Neuronal stem cell (in vitro differentiated cells): ENCODE data around the gene UNC45A.
A peak's percentile ranks its signal among the peaks of the same experiment; 100 is the strongest.

Experiments
- DNase-seq: peaks from one replicate; pipeline ENCODE4 v3.0.0-alpha.2; 2013; ENCODE audit warnings: low spot score
- H2AFZ ChIP-seq: one replicate; pipeline ENCODE4 v1.6.1; 2013; ENCODE audit warnings: mild to moderate bottlenecking, low read length, inconsistent platforms
- H2AK5ac ChIP-seq: 2 replicates; pipeline ENCODE4 v1.6.1; 2013; ENCODE audit warnings: low read depth, mild to moderate bottlenecking, inconsistent platforms, low read length, moderate library complexity, mixed read lengths
- H2BK120ac ChIP-seq: 2 replicates; pipeline ENCODE4 v1.6.1; 2013; ENCODE audit warnings: low read depth, mild to moderate bottlenecking, inconsistent platforms, low read length, moderate library complexity, mixed read lengths
- H2BK12ac ChIP-seq: one replicate; pipeline ENCODE4 v1.6.1; 2013; ENCODE audit warnings: low read length, inconsistent platforms
- H2BK15ac ChIP-seq: 2 replicates; pipeline ENCODE4 v1.6.1; 2013; ENCODE audit warnings: mild to moderate bottlenecking, low read length, inconsistent platforms, mixed read lengths
- H2BK5ac ChIP-seq: one replicate; pipeline ENCODE4 v1.6.1; 2013; ENCODE audit warnings: inconsistent platforms, mild to moderate bottlenecking, low read length, moderate library complexity
- H3K14ac ChIP-seq: one replicate; pipeline ENCODE4 v1.6.1; 2013; ENCODE audit warnings: low read length, inconsistent platforms
- H3K18ac ChIP-seq: 2 replicates; pipeline ENCODE4 v1.6.1; 2013; ENCODE audit warnings: low read length, inconsistent platforms
- H3K23ac ChIP-seq: 2 replicates; pipeline ENCODE4 v1.6.1; 2013; ENCODE audit warnings: low read depth, mild to moderate bottlenecking, mixed read lengths, low read length, inconsistent platforms; ENCODE audit not compliant: poor library complexity
- H3K27ac ChIP-seq: replicated peaks from 3 replicates; pipeline ENCODE4 v1.5.1; 2013; ENCODE audit warnings: low read length, inconsistent platforms
- H3K27me3 ChIP-seq, 3 experiments: 2 replicates each; pipeline ENCODE4 v1.6.1; 2013; ENCODE audit warnings: low read length in 3 of 3, mild to moderate bottlenecking in 2 of 3, inconsistent platforms in 1 of 3, low read depth in 1 of 3, mixed read lengths in 1 of 3, moderate library complexity in 1 of 3; ENCODE audit not compliant: control insufficient read depth in 3 of 3, insufficient read depth in 3 of 3
- H3K36me3 ChIP-seq, 2 donors: replicated peaks in 1 of 2; 2 replicates each; pipeline ENCODE4 v1.6.1; 2013; ENCODE audit warnings: low read length in 2 of 2; ENCODE audit not compliant: control insufficient read depth in 2 of 2, insufficient read depth in 2 of 2
- H3K4ac ChIP-seq: 2 replicates; pipeline ENCODE4 v1.6.1; 2013; ENCODE audit warnings: inconsistent platforms, mild to moderate bottlenecking, low read length, moderate library complexity
- H3K4me1 ChIP-seq, 2 donors: 1 replicate in 1 of 2; 2 replicates in 1 of 2; pipeline ENCODE4 v1.6.1; 2013; ENCODE audit warnings: low read length in 2 of 2, low read depth in 1 of 2; ENCODE audit not compliant: control insufficient read depth in 2 of 2, insufficient read depth in 1 of 2
- H3K4me2 ChIP-seq: one replicate; pipeline ENCODE4 v1.6.1; 2013; ENCODE audit warnings: mild to moderate bottlenecking, low read length, inconsistent platforms; ENCODE audit not compliant: insufficient read depth, poor library complexity, severe bottlenecking
- H3K4me3 ChIP-seq, 2 donors: 2 replicates each; pipeline ENCODE4 v1.5.1; 2013; ENCODE audit warnings: low read length in 2 of 2, mild to moderate bottlenecking in 2 of 2, inconsistent platforms in 1 of 2, moderate library complexity in 1 of 2
- H3K79me1 ChIP-seq: one replicate; pipeline ENCODE4 v1.6.1; 2013; ENCODE audit warnings: low read depth, mild to moderate bottlenecking, inconsistent platforms, low read length, moderate library complexity
- H3K9ac ChIP-seq: one replicate; pipeline ENCODE4 v1.6.1; 2013; ENCODE audit warnings: mild to moderate bottlenecking, low read depth, low read length, inconsistent platforms; ENCODE audit not compliant: poor library complexity
- H3K9me3 ChIP-seq, 2 donors: replicated peaks in 1 of 2; 2 replicates each; pipeline versions ENCODE3 to v1.6.1; 2013; ENCODE audit warnings: low read length in 2 of 2, mild to moderate bottlenecking in 2 of 2, inconsistent platforms in 1 of 2, low read depth in 1 of 2, mixed read lengths in 1 of 2, moderate library complexity in 1 of 2; ENCODE audit not compliant: control insufficient read depth in 2 of 2, insufficient read depth in 1 of 2
- H4K8ac ChIP-seq: one replicate; pipeline ENCODE4 v1.6.1; 2013; ENCODE audit warnings: low read depth, mild to moderate bottlenecking, inconsistent platforms, low read length, moderate library complexity
- H4K91ac ChIP-seq: one replicate; pipeline ENCODE4 v1.6.1; 2013; ENCODE audit warnings: low read length, low read depth, mild to moderate bottlenecking, inconsistent platforms; ENCODE audit not compliant: poor library complexity
- WGBS, 2 donors: extraction: QIAGEN DNeasy Blood & Tissue Kit; methylation state at CpG; one replicate each; pipeline ENCODE4 v1.1.7; 2013; ENCODE audit warnings: missing lambda C conversion rate in 2 of 2, mixed read lengths in 1 of 2; ENCODE audit not compliant: insufficient read length in 2 of 2, insufficient replicate concordance in 1 of 2; ENCODE audit errors: extremely low coverage in 2 of 2; 5-methylcytosine and 5-hydroxymethylcytosine counted together

The UNC45A gene

DNA sequence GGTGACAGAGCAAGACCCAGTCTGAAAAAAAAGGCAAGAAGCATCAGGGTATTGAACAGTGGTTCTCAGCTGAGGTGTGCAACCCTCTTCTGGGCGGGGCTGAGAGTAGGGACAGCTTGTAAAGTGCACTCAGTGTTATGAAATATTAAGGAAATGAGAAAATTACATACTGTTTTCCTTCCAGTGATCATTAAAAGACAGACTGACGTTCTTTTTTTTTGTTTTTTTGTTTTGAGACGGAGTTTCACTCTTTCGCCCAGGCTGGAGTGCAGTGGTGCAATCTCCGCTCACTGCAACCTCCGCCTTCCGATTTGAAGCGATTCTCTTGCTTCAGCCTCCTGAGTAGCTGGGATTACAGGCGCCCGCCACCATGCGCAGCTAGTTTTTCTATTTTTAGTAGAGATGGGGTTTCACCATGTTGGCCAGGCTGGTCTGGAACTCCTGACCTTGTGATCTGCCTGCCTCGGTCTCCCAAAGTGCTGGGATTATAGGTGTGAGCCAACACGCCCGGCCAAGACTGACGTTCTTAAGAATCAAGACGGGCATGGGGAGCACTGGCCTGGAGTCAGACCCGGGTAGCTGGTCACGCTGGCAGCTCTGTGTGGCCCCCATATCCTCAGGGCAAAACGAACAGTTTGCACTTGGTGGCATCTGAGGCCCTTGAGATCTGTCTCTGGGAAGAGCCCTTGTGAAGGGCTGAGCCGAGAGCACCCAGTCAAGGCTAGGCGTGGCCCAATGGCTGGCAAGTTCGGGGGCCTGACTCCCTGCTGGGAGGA, 20.6 kb upstream of the UNC45A start:
- no CpG with 5 or more reads among the region's 22 CpGs for whole genome bisulfite sequencing, 2 donors
- no peak for DNase-seq
- Histone ChIP-seq H3K4me1 (no peaks in the 10 kb centered on the region), H2AFZ (no peak overlapping the region), H3K18ac (no peak overlapping the region), H2BK120ac (no peak overlapping the region), H3K27ac (no peak overlapping the region), H3K9ac (no peak overlapping the region), H3K4me2 (no peak overlapping the region), H3K4ac (no peak overlapping the region), H2AK5ac (no peak overlapping the region), H3K79me1 (no peaks in the 10 kb centered on the region), H2BK12ac (no peak overlapping the region), H3K9me3 (no peaks in the 10 kb centered on the region), H3K4me3 (no peak overlapping the region), H2BK5ac (no peak overlapping the region), H3K27me3 (no peaks in the 10 kb centered on the region), H4K8ac (no peak overlapping the region), H3K14ac (no peak overlapping the region), H2BK15ac (no peak overlapping the region), H3K23ac (no peak overlapping the region), H3K36me3 (peaks cover 65 to 95% of the 10 kb centered on the region in 2 donors), H4K91ac (no peak overlapping the region)

DNA sequence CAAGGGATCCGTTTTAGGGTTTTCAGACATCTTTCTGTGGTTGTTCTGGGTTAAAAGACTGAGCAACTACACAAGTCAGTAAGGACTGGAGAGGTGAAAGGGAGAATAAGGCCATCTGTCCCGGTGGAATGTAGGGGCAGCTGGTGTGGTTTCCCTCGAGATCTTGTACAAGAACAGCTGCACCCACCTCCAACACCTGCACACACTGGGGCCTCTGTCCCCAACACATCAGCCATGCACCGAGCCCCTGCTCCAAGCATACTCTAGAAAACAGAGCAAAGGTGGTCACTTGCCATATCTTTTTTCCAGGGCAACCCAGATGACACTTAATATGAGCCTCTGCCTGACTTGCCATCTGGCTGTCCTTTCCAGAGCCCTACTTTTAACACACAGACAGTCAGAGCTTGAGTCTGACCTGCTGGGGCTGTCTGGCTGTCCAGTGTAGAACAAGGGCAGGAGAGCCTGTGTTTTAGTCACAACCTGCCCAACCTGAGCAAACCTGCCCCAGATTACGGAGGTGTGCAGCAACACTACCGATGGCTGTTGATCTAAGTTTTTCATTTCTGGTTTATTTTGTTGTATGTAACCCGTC, 19.8 kb upstream of the UNC45A start:
- Histone ChIP-seq H3K14ac (no peak overlapping the region), H3K27me3 (no peaks in the 10 kb centered on the region), H2BK15ac (no peak overlapping the region), H3K4me3 (no peak overlapping the region), H4K8ac (no peak overlapping the region), H3K79me1 (no peaks in the 10 kb centered on the region), H3K27ac (no peak overlapping the region), H3K18ac (no peak overlapping the region), H2BK5ac (no peak overlapping the region), H2AK5ac (no peak overlapping the region), H3K4me1 (no peaks in the 10 kb centered on the region), H3K4ac (no peak overlapping the region), H2AFZ (no peak overlapping the region), H3K9ac (no peak overlapping the region), H3K9me3 (no peaks in the 10 kb centered on the region), H3K23ac (no peak overlapping the region), H2BK120ac (no peak overlapping the region), H4K91ac (no peak overlapping the region), H3K4me2 (no peak overlapping the region), H2BK12ac (no peak overlapping the region), H3K36me3 (peaks cover 71 to 97% of the 10 kb centered on the region in 2 donors)
- WGBS, 2 donors, result no CpG with 5 or more reads among the region's 7 CpGs
- DNase-seq, result no peak

GRCh38 chr15:90915808-90916440, 19.2 kb upstream of the UNC45A start:
- Histone ChIP-seq H3K27ac (no peak overlapping the region), H3K4me2 (no peak overlapping the region), H3K79me1 (no peaks in the 10 kb centered on the region), H4K91ac (no peak overlapping the region), H3K4me3 (no peak overlapping the region), H3K4ac (no peak overlapping the region), H2BK12ac (peak overlapping the region; percentile 5), H3K9ac (no peak overlapping the region), H3K27me3 (no peaks in the 10 kb centered on the region), H3K9me3 (no peaks in the 10 kb centered on the region), H3K36me3 (peaks cover 69 to 97% of the 10 kb centered on the region in 2 donors), H3K23ac (peak overlapping the region; percentile 34), H2BK15ac (no peak overlapping the region), H3K4me1 (no peaks in the 10 kb centered on the region), H3K14ac (no peak overlapping the region), H4K8ac (peak overlapping the region; percentile 27), H2AK5ac (no peak overlapping the region), H2AFZ (no peak overlapping the region), H3K18ac (no peak overlapping the region), H2BK5ac (no peak overlapping the region), H2BK120ac (no peak overlapping the region)
- DNase-seq, result no peak
- WGBS, 2 donors, result no CpG with 5 or more reads among the region's 25 CpGs

- Histone ChIP-seq H2AK5ac (no peak overlapping the region), H3K79me1 (no peaks in the 10 kb centered on the region), H2BK15ac (no peak overlapping the region), H3K4me2 (no peak overlapping the region), H4K91ac (no peak overlapping the region), H4K8ac (no peak overlapping the region), H2BK120ac (no peak overlapping the region), H3K4ac (no peak overlapping the region), H3K23ac (no peak overlapping the region), H2AFZ (no peak overlapping the region), H2BK12ac (no peak overlapping the region), H3K36me3 (peaks cover 63 to 97% of the 10 kb centered on the region in 2 donors), H3K27me3 (no peaks in the 10 kb centered on the region), H3K9me3 (no peaks in the 10 kb centered on the region), H3K14ac (no peak overlapping the region), H3K4me1 (no peaks in the 10 kb centered on the region), H3K9ac (no peak overlapping the region), H2BK5ac (no peak overlapping the region), H3K4me3 (no peak overlapping the region), H3K27ac (no peak overlapping the region), H3K18ac (no peak overlapping the region)
- no peak for DNase-seq
- WGBS, 2 donors, result no CpG with 5 or more reads among the region's 11 CpGs
Observed at GRCh38 chr15:90916461-90916860, 18.6 kb upstream of the UNC45A start.
